Activated CD8-positive, alpha-beta T cell treated with anti-CD3 and anti-CD28 coated beads for 36 hours (primary cell): ENCODE measurements around the gene CCDC71. TPM values are rescaled to one million over a fixed set of nuclear protein-coding genes. Genes with fewer than 3 reads are reported as not detected.

Experiments
- ATAC-seq: fragments of 200-7000 bp; cut with Tn5 transposase; one replicate; pipeline ENCODE4 v1.10.0; 2021; ENCODE audit warnings: mild to moderate bottlenecking, moderate library complexity
- CTCF ChIA-PET: fragments of 350-600 bp; sonication (Branson Sonifier 250); formaldehyde crosslinking; loops from one replicate; lab custom pipeline; 2021; ENCODE audit warnings: antibody characterized with exemption; lab: Charles Lee
- POLR2A ChIA-PET: fragments of 350-600 bp; sonication (Branson Sonifier 250); formaldehyde crosslinking; loops from one replicate; lab custom pipeline; 2021; ENCODE audit warnings: antibody characterized with exemption; lab: Charles Lee
- DNase-seq: peaks from one replicate; pipeline ENCODE4 v3.0.0-alpha.2; 2020
- H3K27ac Mint-ChIP-seq: one replicate; pipeline ENCODE4 v1.8.0; 2021; ENCODE audit warnings: mild to moderate bottlenecking, mixed read lengths
- H3K27me3 Mint-ChIP-seq: one replicate; pipeline ENCODE4 v1.8.0; 2021; ENCODE audit warnings: mixed read lengths
- H3K36me3 Mint-ChIP-seq: one replicate; pipeline ENCODE4 v1.8.0; 2021; ENCODE audit warnings: low read depth, mixed read lengths
- H3K4me1 Mint-ChIP-seq: one replicate; pipeline ENCODE4 v1.8.0; 2021; ENCODE audit warnings: low read depth, mixed read lengths
- H3K4me3 Mint-ChIP-seq: one replicate; pipeline ENCODE4 v1.8.0; 2021; ENCODE audit warnings: mild to moderate bottlenecking, moderate library complexity, mixed read lengths
- H3K9me3 Mint-ChIP-seq: one replicate; pipeline ENCODE4 v1.8.0; 2021; ENCODE audit warnings: mixed read lengths
- intact Hi-C: fragments of 100-400 bp; cut with micrococcal nuclease; formaldehyde crosslinking; loops from one replicate; pipeline ENCODE4 v1.10.0; 2022
- total RNA-seq, 2 experiments: library from RNA; stranded (reverse); gene quantifications; one replicate each; pipeline ENCODE4 v1.2.3, GENCODE V29; 2021
- TF ChIP-seq, protein P1 (sequence below): fragments of 200-600 bp; IDR thresholded peaks from one replicate; pipeline ENCODE4 v1.8.0; 2022; ENCODE audit warnings: antibody characterized with exemption, mild to moderate bottlenecking

Gene CCDC71
- total RNA-seq, 2 experiments from 2014 or later: 18.1 to 18.7 TPM

DNA sequence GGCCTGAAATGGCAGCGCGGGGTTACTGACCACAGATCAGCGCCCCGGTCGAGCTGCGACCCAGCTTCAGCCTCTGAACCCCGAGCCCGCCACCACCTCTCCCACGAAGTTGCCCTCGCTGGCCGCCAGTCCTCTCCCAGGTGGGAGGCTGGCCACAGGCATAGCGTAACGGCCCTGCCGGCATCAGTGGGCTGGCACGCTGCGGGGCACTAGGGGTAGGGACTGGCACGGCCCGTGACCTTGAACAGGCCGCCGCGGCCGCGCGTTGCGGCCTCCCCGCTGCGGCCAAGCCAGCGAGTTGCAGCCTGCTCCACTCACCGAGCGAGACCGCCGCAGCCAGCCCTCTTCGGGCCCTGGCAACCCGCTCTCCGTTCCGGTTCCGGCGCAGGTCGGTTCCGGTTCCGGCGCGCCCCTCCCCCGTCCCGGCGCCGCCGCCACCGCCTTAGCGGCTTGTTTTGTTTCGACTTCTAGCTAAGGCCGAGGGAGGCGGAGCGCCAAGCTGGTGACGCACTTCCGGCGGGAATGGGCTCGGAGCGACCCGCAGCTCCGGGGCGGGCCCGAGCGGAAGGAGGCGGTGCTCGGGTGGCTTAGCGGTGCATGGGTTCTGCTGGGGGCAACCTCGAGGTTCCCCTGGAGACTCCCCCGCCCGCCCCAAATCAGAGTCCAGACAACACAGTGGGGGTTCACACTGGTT lies 45.5 kb downstream of the CCDC71 start, which contains the start of gene USP19:
Gene USP19 (minus strand): TSS at position 386 of the 694 bp plus-strand sequence. CDS start 1,678 bp downstream, outside the sequence.
- TF ChIP-seq, protein P1, sequence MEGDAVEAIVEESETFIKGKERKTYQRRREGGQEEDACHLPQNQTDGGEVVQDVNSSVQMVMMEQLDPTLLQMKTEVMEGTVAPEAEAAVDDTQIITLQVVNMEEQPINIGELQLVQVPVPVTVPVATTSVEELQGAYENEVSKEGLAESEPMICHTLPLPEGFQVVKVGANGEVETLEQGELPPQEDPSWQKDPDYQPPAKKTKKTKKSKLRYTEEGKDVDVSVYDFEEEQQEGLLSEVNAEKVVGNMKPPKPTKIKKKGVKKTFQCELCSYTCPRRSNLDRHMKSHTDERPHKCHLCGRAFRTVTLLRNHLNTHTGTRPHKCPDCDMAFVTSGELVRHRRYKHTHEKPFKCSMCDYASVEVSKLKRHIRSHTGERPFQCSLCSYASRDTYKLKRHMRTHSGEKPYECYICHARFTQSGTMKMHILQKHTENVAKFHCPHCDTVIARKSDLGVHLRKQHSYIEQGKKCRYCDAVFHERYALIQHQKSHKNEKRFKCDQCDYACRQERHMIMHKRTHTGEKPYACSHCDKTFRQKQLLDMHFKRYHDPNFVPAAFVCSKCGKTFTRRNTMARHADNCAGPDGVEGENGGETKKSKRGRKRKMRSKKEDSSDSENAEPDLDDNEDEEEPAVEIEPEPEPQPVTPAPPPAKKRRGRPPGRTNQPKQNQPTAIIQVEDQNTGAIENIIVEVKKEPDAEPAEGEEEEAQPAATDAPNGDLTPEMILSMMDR: no peak
- ChIA-PET POLR2A (interaction anchor here (0.8 to 2.6 kb wide), 13 partner anchors 10 to 238 kb away, joined by 3 to 29 read pairs (median 5); partner anchors contain the start of genes KLHDC8B, NDUFAF3, QRICH1 and WDR6), CTCF (interaction anchor here (0.6 to 2.0 kb wide), 6 partner anchors 16 to 600 kb away, joined by 3 to 16 read pairs (median 4); partner anchors contain the start of genes NDUFAF3, QARS1 and QRICH1)
- DNase-seq (peak; percentile 96), ATAC-seq (peak; percentile 96)
- Mint-ChIP-seq H3K9me3 (no peaks in the 10 kb centered on the region), H3K27ac (peak within 1 kb of the TSS; percentile 93), H3K4me1 (peaks cover 20% of the 10 kb centered on the region), H3K27me3 (no peaks in the 10 kb centered on the region), H3K4me3 (peak within 1 kb of the TSS; percentile 87), H3K36me3 (peaks cover 16% of the 10 kb centered on the region)
- intact Hi-C loops: no loop called here

DNA sequence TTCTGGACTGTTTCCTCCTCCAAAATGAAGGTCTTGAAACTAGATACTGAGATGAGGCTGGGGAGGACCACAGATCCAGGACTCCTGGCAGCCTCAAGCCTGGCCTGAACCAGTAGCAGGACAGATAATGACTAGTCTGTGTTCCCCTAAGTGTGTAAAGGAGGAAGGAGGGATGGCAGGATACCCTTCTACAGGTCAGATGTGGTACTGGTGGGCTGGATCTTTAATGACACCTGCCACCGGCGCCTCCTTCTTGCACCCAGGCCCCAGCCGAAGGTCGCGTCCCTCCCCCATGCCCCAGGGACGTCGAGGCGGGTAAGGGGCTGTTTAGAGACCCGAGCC lies 46.1 kb downstream of the CCDC71 start:
- CTCF ChIA-PET: interaction anchor here (1.0 to 2.0 kb wide), 3 partner anchors 16 to 98 kb away, joined by 3 to 16 read pairs (median 4); partner anchors contain the start of genes NDUFAF3, QARS1 and QRICH1

DNA sequence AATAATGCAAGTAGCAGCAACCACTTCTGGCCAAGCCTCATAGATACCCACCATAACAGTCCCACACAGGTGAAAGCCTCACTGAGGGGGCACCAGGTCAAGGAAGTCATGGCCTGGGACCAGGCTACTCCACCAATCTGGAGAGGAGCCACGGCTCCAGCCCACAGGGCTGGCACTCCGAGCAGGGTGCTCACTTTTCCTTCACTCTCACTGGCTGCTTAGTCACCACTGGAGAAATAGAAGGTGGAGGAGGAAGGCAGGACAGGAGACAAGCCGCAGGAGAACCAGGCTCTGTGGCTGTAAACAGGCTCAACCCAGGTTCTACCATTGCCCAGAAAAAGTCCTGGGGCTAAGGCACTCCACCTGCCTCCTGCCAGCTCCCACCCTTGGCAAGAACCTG lies 46.7 kb downstream of the CCDC71 start:
- H3K27me3 Mint-ChIP-seq: no peaks in the 10 kb centered on the region
- ATAC-seq: no peak
- no peaks in the 10 kb centered on the region for H3K9me3 Mint-ChIP-seq
- peaks cover 22% of the 10 kb centered on the region for H3K36me3 Mint-ChIP-seq
- TF ChIP-seq, protein P1: no peak
- POLR2A ChIA-PET: interaction anchor here (0.8 to 2.6 kb wide), 6 partner anchors 9 to 97 kb away, joined by 3 to 29 read pairs (median 6); partner anchors contain the start of genes NDUFAF3 and QRICH1
- no peak for DNase-seq
- CTCF ChIA-PET: interaction anchor here (1.5 kb wide), 2 partner anchors 15 to 25 kb away, joined by 3 to 4 read pairs; partner anchors contain the start of gene QARS1
- H3K4me3 Mint-ChIP-seq: peak overlapping the region; percentile 87
- intact Hi-C loops: no loop called here
- peaks cover 20% of the 10 kb centered on the region for H3K4me1 Mint-ChIP-seq
- peak overlapping the region; percentile 93 for H3K27ac Mint-ChIP-seq

More for the DNA sequence above, 46.1 kb downstream of the CCDC71 start:
- ATAC-seq: peak; percentile 6
- TF ChIP-seq, protein P1: no peak
- H3K27ac Mint-ChIP-seq: peak overlapping the region; percentile 93
- peaks cover 20% of the 10 kb centered on the region for H3K4me1 Mint-ChIP-seq
- intact Hi-C loops: no loop called here
- peak; percentile 20 for DNase-seq
- no peaks in the 10 kb centered on the region for H3K27me3 Mint-ChIP-seq
- POLR2A ChIA-PET: interaction anchor here (1.0 to 2.6 kb wide), 9 partner anchors 9 to 113 kb away, joined by 3 to 29 read pairs (median 6); partner anchors contain the start of genes NDUFAF3, QRICH1 and WDR6
- no peaks in the 10 kb centered on the region for H3K9me3 Mint-ChIP-seq
- peak overlapping the region; percentile 87 for H3K4me3 Mint-ChIP-seq
- peaks cover 21% of the 10 kb centered on the region for H3K36me3 Mint-ChIP-seq

DNA sequence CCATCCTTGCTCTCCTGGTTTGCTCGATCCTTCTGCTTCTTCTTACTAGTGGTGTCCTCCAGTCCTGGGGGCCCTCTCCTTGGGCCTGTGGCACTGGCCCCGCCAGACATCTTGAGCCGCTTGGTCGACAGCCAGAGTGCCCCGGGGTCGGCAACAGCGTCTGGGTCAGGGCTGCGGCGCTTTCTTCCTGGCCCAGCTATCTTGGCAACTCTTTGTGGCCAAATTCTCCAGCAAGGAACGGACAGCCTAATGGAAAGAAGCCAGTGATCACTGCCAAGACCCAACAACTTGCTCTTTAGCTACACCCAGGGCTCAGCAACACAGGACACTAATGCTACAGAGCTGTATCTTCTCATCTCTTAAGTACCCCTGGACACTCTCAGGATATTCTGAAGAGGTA lies 47.1 kb downstream of the CCDC71 start:
- peak overlapping the region; percentile 93 for H3K27ac Mint-ChIP-seq
- intact Hi-C loops: no loop called here

More for the DNA sequence above, 47.1 kb downstream of the CCDC71 start:
- Mint-ChIP-seq H3K4me3 (peak overlapping the region; percentile 87), H3K27me3 (no peaks in the 10 kb centered on the region), H3K36me3 (peaks cover 23% of the 10 kb centered on the region), H3K4me1 (peaks cover 20% of the 10 kb centered on the region), H3K9me3 (no peaks in the 10 kb centered on the region)
- ChIA-PET CTCF (interaction anchor here (1.5 kb wide), 1 partner anchor 24 kb away, joined by 4 read pairs; no protein-coding TSS in a partner anchor), POLR2A (interaction anchor here (0.8 to 3.4 kb wide), 3 partner anchors 14 to 25 kb away, joined by 3 to 13 read pairs (median 6); partner anchors contain the start of genes QARS1 and QRICH1)
- DNase-seq (no peak), ATAC-seq (no peak)
- TF ChIP-seq, protein P1: no peak

Other genes starting within 250 kb of the CCDC71 start
- gene ARIH2, start 247.5 kb downstream of the CCDC71 start, total RNA-seq: 100 to 1,000 TPM in 1 of 2 experiments, 10 to 100 TPM in 1; 98.2 to 115 TPM
- 10 to 100 TPM; 24.8 to 25.0 TPM for gene P4HTM, start 176.1 kb downstream of the CCDC71 start, total RNA-seq
- gene WDR6, start 158.9 kb downstream of the CCDC71 start, total RNA-seq: 100 to 1,000 TPM; 111 to 125 TPM
- 10 to 100 TPM; 20.2 to 22.8 TPM for gene DALRD3, start 147.8 kb downstream of the CCDC71 start, total RNA-seq
- gene NDUFAF3, start 144.2 kb downstream of the CCDC71 start, total RNA-seq: 10 to 100 TPM; 90.7 to 95.5 TPM
- 100 to 1,000 TPM; 535 to 557 TPM for gene IMPDH2, start 136.9 kb downstream of the CCDC71 start, total RNA-seq
- gene QRICH1, start 72.3 kb downstream of the CCDC71 start, total RNA-seq: 100 to 1,000 TPM; 107 to 112 TPM
- gene QARS1, start 61.6 kb downstream of the CCDC71 start, total RNA-seq: 100 to 1,000 TPM; 270 to 282 TPM
- gene USP19, start 45.5 kb downstream of the CCDC71 start, total RNA-seq: 10 to 100 TPM; 41.0 to 41.6 TPM
- gene LAMB2, start 33.3 kb downstream of the CCDC71 start, total RNA-seq: not detected
- gene KLHDC8B, start 5.3 kb upstream of the CCDC71 start, total RNA-seq: 1 to 10 TPM; 1.3 to 2.2 TPM
- 1 to 10 TPM; 3.4 to 3.7 TPM for gene C3orf62, start 110.9 kb upstream of the CCDC71 start, total RNA-seq
- gene USP4, start 173.7 kb upstream of the CCDC71 start, total RNA-seq: 10 to 100 TPM; 62.4 to 67.8 TPM
- gene GPX1, start 192.0 kb upstream of the CCDC71 start, total RNA-seq: 100 to 1,000 TPM; 201 to 202 TPM
- 100 to 1,000 TPM; 432 to 437 TPM for gene RHOA, start 245.6 kb upstream of the CCDC71 start, total RNA-seq
- 10 to 100 TPM; 10.4 to 12.4 TPM for gene TCTA, start 246.1 kb upstream of the CCDC71 start, total RNA-seq